Liver (tissue), 3 donors: ENCODE results near the gene ARL9.

Source experiments
- ATF3 ChIP-seq: IDR thresholded peaks from 2 replicates; pipeline ENCODE4 v1.6.1; 2016; ENCODE audit warnings: antibody characterized with exemption
- CTCF ChIP-seq: fragments of 150-350 bp; IDR thresholded peaks from 2 replicates; pipeline ENCODE4 v1.5.1; 2017; ENCODE audit warnings: improper control_type of control experiment, low read depth, low read length; ENCODE audit not compliant: missing input control
- EGR1 ChIP-seq, 2 donors: IDR thresholded peaks; 2 replicates each; pipeline ENCODE4 v1.6.1; 2016 to 2018; ENCODE audit warnings: antibody characterized with exemption in 2 of 2, low read depth in 2 of 2
- GABPA ChIP-seq, 2 donors: IDR thresholded peaks in 1 of 2; conservative IDR thresholded peaks in 1 of 2; 2 replicates each; pipeline ENCODE4 v1.6.1; 2016; ENCODE audit warnings: antibody characterized with exemption in 2 of 2, mild to moderate bottlenecking in 1 of 2, moderate library complexity in 1 of 2
- HNF4G ChIP-seq: IDR thresholded peaks from 2 replicates; pipeline ENCODE4 v1.6.1; 2016; ENCODE audit warnings: antibody characterized with exemption
- JUND ChIP-seq, 2 donors: IDR thresholded peaks; 2 replicates each; pipeline ENCODE4 v1.6.1; 2016; ENCODE audit warnings: antibody characterized with exemption in 2 of 2
- MAX ChIP-seq: IDR thresholded peaks from 2 replicates; pipeline ENCODE4 v1.6.1; 2016; ENCODE audit warnings: antibody characterized with exemption
- NR2F2 ChIP-seq: IDR thresholded peaks from 2 replicates; pipeline ENCODE4 v1.6.1; 2016; ENCODE audit warnings: antibody characterized with exemption
- RAD21 ChIP-seq, 2 donors: IDR thresholded peaks; 2 replicates each; pipeline ENCODE4 v1.6.1; 2016; ENCODE audit warnings: antibody characterized with exemption in 2 of 2, mild to moderate bottlenecking in 2 of 2
- REST ChIP-seq: IDR thresholded peaks from 2 replicates; pipeline ENCODE4 v1.6.1; 2016; ENCODE audit warnings: antibody characterized with exemption, mild to moderate bottlenecking
- SP1 ChIP-seq: IDR thresholded peaks from 2 replicates; pipeline ENCODE4 v1.6.1; 2018; ENCODE audit warnings: antibody characterized with exemption, mild to moderate bottlenecking
- TAF1 ChIP-seq: conservative IDR thresholded peaks from 2 replicates; pipeline ENCODE4 v1.6.1; 2016; ENCODE audit warnings: antibody characterized with exemption, mild to moderate bottlenecking
- YY1 ChIP-seq: IDR thresholded peaks from 2 replicates; pipeline ENCODE4 v1.6.1; 2016; ENCODE audit warnings: antibody characterized with exemption, mild to moderate bottlenecking
- ZBTB33 ChIP-seq: IDR thresholded peaks from 2 replicates; pipeline ENCODE4 v1.6.1; 2016; ENCODE audit warnings: antibody characterized with exemption
- donor health status: healthy.
- donor health status: healthy.

GRCh38 chr4:56513517-56513916, 7.9 kb downstream of the ARL9 start:
- TF ChIP-seq YY1 (no peak), MAX (no peak), SP1 (no peak), TAF1 (no peak), CTCF (no peak), REST (no peak), JUND (IDR thresholded peaks at IDR 0.05) (no peak), ATF3 (no peak), ZBTB33 (no peak), GABPA (IDR thresholded peaks at IDR 0.05 in 1 of 2, conservative IDR thresholded peaks at IDR 0.05 in 1 of 2) (no peak), EGR1 (IDR thresholded peaks at IDR 0.05; ENCODE audit: low read depth in 2 of 2) (no peak), RAD21 (IDR thresholded peaks at IDR 0.05) (no peak), HNF4G (no peak), NR2F2 (no peak)
